Measurements from ENCODE around the gene GPR156.
"Not testable (repeated sequence)": the region's sequence is repeated elsewhere in the genome, so short reads cannot be mapped to it uniquely, and the experiment has no call there.

GPR156 gene

GRCh38 chr3:120274739-120275167 is 10.3 kb downstream of the GPR156 start:
- peak; percentile 79 for DNase-seq (ENCODE audit: low spot score)

- no peak for DNase-seq (ENCODE audit: low spot score)
Measured at GRCh38 chr3:120272286-120272685, 12.7 kb downstream of the GPR156 start.

GRCh38 chr3:120265989-120266388 is 19.0 kb downstream of the GPR156 start:
- no peak for DNase-seq (ENCODE audit: low spot score)

- no peak for DNase-seq (ENCODE audit: low spot score)
Measured at GRCh38 chr3:120264963-120265362, 20.1 kb downstream of the GPR156 start.

GRCh38 chr3:120263792-120264191 is 21.2 kb downstream of the GPR156 start:
- no peak for DNase-seq (ENCODE audit: low spot score)

- DNase-seq (ENCODE audit: low spot score): no peak
Measured at GRCh38 chr3:120258009-120258408, 27.0 kb downstream of the GPR156 start.

- DNase-seq (ENCODE audit: low spot score): no peak
Measured at GRCh38 chr3:120245386-120245785, 39.6 kb downstream of the GPR156 start.

- DNase-seq (ENCODE audit: low spot score): no peak
Measured at GRCh38 chr3:120244834-120245225, 40.2 kb downstream of the GPR156 start.

GRCh38 chr3:120239644-120240043 is 45.4 kb downstream of the GPR156 start:
- no peak for DNase-seq (ENCODE audit: low spot score)

- no peak for DNase-seq (ENCODE audit: low spot score)
Measured at GRCh38 chr3:120227710-120228347, 57.2 kb downstream of the GPR156 start.

- DNase-seq (ENCODE audit: low spot score): no peak
Measured at GRCh38 chr3:120224237-120224636, 60.8 kb downstream of the GPR156 start.

GRCh38 chr3:120218981-120219380 is 66.0 kb downstream of the GPR156 start:
- DNase-seq (ENCODE audit: low spot score): no peak

- not testable (repeated sequence) for DNase-seq (ENCODE audit: low spot score)
Measured at GRCh38 chr3:120216633-120217032, 68.4 kb downstream of the GPR156 start.

- no peak for DNase-seq (ENCODE audit: low spot score)
Measured at GRCh38 chr3:120214176-120214575, 70.8 kb downstream of the GPR156 start.

GRCh38 chr3:120212505-120212904 is 72.5 kb downstream of the GPR156 start:
- DNase-seq (ENCODE audit: low spot score): no peak

- no peak for DNase-seq (ENCODE audit: low spot score)
Measured at GRCh38 chr3:120209425-120209824, 75.6 kb downstream of the GPR156 start.

- DNase-seq (ENCODE audit: low spot score): no peak
Measured at GRCh38 chr3:120204338-120204737, 80.7 kb downstream of the GPR156 start.

GRCh38 chr3:120203621-120204020 is 81.4 kb downstream of the GPR156 start:
- DNase-seq (ENCODE audit: low spot score): no peak

GRCh38 chr3:120203016-120203415 is 82.0 kb downstream of the GPR156 start:
- peak; percentile 27 for DNase-seq (ENCODE audit: low spot score)

GRCh38 chr3:120202363-120202762 is 82.7 kb downstream of the GPR156 start:
- DNase-seq (ENCODE audit: low spot score): no peak

GRCh38 chr3:120200493-120201235 is 84.4 kb downstream of the GPR156 start:
- DNase-seq (ENCODE audit: low spot score): no peak

GRCh38 chr3:120198305-120198878 is 86.6 kb downstream of the GPR156 start:
- DNase-seq (ENCODE audit: low spot score): no peak

GRCh38 chr3:120196812-120197211 is 88.2 kb downstream of the GPR156 start:
- DNase-seq (ENCODE audit: low spot score): no peak

Measured in HuH-7 (cell line).